ENCODE results near the gene SHE.
A peak's percentile ranks its signal among the peaks of the same experiment; 100 is the strongest.
"Not testable (repeated sequence)": the region's sequence is repeated elsewhere in the genome, so short reads cannot be mapped to it uniquely, and the experiment has no call there.

SHE gene

GRCh38 chr1:154502066-154502743, at the start of gene SHE, which contains the start of gene TDRD10:
Gene SHE, minus strand, starts transcription at chr1:154502412. Its CDS starts 386 bp downstream, at chr1:154502026.
Gene TDRD10, plus strand, starts transcription at chr1:154502219. Its CDS starts 4,685 bp downstream, at chr1:154506904.
- DNase-seq, result no peak

DNA sequence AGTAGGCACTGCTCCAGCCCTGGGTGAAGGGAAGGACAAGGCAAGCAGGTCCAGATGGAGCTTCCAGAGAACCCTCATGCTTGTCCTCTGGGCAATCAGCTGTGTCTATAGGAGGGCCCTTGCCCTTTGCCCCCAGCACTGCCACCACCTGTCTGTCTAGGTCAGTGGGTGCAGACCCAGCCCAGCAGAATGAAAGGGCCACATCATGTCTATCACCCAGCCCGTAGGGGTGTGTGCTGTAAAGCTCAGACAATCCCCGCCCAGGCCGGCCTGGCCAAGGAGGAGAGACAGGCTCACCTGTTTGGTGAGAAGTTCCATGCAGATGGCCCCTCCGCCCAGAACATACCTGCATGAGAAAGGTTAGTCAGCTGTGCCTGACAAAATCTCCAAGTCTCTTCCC, 49.3 kb upstream of the SHE start:
- no peak for DNase-seq

- no peak for DNase-seq
Observed at GRCh38 chr1:154550657-154551056, 48.4 kb upstream of the SHE start.

DNA sequence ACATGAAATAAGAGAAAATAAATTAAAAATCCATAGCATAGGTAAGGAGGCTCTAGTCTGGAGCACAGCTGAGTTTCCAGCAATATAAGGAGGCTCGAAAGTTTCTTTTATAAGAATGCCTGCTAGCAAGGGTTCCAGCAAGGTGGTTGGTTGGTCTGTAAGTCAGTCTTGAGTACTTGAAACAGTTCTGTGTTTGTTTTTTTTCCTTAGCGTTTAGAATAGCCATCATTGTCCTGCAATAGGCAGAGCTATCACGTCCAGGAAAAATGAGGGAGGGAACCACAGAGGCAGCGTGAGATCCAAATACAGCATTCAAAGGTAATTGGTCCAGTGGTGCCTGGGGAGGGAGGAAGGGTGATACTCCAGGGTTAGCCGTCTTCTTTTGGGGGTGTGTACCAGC, 47.9 kb upstream of the SHE start:
- no peak for DNase-seq

DNA sequence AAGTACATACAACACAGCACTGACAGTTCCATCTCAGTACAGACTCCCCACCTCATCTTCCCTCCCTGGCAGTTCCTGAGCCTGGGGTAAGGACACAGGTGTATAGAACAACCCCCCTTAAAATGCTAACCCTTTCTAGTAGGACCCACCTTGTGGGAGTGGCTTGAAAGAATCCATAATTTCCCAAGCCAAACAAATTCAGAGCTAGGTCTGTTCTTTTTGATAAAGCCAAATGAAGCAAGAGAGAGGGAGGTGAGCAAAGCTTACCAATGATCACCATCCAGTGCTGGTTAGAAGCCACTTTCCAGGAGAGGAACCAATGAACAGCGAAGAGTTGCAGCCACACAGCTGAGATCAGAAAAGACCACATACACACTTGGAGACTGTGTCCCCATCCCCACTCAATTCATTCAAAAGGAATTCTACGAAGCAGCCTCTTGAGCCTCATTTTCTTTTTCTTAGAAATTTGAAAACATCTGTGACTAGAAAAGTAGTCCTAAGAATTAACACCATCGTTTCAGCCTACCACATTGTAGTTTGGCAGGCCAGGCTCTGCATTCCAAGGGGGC, 47.1 kb upstream of the SHE start:
- no peak for DNase-seq

- DNase-seq, result no peak
Observed at GRCh38 chr1:154548028-154548427, 45.8 kb upstream of the SHE start.

DNA sequence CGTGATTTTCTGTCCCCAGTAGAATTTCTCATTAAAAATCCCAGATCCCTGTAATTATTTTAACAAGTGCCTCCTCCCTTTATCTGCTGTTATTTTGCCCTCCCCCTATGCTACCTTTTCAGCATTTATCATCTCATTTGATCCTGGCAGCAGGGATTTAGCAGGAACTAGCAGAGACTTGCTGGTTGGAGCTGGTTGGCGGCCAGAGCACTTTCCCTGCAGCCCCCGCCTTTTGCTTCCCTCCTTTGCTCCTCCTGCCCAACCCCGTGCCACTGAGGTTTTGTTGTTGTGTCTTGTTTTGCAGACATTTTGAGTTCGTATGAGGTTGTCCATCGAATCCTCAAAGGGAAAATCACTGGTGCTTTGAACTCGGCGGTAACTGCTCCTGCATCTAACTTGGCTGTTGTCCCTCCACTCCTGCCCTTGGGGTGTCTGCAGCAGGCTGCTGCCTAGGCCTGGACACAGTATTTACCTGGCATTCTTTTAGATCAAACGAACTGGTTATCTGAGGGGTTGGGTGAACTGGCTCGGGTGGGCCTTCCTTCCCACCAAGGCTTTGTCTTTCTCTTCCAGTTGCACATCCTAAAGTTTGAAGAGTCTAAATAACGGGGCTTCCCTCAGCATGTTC, 45.0 kb upstream of the SHE start:
- no peak for DNase-seq

DNA sequence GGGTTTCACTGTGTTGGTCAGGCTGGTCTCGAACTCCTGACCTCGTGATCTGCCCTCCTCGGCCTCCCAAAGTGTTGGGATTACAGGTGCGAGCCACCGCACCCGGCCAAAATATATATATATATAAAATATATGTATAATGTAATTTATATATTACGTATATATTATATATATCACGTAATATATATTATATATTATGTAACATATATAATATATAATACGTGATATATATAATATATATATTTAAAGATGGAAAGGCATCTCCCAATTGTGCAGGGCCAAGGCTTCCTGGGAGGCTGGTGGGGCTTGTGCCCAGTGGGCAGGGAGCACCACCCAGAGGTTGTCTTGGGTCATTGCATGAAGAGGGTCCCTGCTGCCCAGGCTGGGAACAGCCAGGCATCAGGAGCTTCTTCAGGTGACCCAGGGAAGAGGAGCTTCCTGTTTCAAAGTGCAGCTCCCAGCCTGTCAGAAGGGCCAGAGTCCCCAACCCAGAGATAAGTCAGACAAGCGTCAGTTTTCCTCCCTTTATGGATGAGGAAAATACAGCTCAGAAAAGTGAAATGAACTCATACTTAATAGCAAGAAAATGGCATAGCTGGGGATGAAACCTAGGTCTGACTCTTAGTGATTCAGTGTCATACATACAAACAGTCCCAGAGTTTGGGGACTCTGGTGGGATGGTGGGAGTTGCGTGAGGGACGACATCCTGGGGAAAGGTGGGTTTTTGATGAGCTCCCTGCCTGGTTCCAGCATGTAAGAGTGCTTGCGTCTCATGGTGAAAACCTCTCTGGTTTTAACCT, 44.3 kb upstream of the SHE start:
- no peak for DNase-seq

- DNase-seq, result no peak
Observed at GRCh38 chr1:154541231-154541630, 39.0 kb upstream of the SHE start.

DNA sequence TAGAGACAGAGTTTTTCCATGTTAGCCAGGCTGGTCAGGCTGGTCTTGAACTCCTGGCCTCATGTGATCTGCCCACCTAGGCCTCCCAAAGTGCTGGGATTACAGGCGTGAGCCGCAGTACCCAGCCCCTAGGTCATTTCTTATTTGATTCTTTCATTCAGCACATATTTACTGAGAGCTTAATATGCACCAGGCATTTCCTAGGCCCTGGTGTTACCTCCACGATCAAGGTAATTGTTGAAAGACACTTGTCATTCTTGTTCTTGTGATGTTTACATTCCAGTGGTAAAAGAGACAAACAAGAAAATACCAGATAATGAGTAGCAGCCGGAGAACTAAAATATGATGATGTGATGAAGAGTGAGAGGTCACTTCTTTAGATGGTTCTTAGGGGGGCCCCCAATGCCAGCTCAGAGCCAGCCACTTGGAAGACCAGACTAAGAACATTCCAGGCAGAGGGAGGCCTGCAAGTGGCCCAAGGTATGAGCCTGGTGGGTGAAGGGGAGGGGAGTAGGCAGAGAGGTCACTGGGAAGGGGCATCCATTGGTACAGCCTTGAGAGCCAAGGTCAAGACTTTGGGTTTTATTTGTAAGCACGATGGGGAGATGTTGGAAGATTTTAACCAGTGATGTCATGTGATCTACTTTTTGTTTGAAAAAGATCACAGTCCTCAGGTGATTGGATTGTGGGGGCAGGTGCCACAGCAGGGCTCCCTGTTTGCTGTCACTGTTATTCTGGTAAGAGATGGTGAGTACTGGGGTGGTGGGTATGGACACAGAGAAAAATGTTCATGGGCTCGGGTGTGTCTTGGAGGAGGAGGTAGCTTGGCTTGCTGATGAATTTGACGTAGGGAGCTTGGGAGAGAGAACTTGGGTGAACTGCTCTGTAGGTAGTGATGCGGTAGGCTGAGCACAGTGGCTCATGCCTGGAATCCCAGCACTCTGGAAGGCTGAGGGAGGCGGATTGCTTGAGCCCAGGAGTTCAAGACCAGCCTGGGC, 37.6 kb upstream of the SHE start:
- no peak for DNase-seq

DNA sequence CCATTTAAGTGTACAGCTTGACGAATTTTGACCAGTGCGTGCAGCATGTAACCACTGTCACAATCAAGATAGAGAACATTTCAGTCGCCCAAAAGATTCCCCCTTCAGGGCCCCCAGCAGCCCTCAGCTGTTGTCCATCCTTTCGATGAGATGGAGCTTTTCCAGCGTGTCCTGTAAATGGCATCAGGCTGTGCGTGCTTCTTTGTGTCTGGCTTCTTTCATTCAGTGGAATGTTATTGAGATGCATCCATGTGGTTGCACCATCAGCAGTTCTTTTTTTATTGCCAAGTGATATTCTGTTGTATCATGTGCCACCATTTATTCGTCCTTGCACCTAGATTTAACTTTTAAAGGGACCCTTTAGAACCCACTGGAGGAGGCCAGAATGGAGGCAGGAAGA, 34.4 kb upstream of the SHE start:
- no peak for DNase-seq

GRCh38 chr1:154533952-154534844, 32.0 kb upstream of the SHE start:
- DNase-seq, result peak; percentile 13

DNA sequence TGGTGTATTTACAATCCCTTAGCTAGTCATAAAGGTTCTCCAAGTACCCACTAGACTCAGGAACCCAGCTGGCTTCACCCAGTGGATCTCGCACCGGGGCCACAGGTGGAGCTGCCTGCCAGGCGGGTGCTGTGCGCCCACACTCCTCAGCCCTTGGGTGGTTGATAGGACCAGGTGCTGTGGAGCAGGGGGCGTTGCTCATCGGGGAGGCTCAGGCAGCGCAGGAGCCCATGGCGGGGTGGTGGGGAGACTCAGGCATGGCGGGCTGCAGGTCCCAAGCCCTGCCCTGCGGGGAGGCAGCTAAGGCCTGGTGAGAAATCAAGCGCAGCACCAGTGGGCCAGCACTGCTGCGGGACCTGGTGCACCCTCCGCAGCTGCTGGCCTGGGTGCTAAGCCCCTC, 29.7 kb upstream of the SHE start:
- DNase-seq, result not testable (repeated sequence)

GRCh38 chr1:154529308-154529707, 27.1 kb upstream of the SHE start:
- DNase-seq, result no peak

- DNase-seq, result no peak
Observed at GRCh38 chr1:154527192-154527591, 25.0 kb upstream of the SHE start.

GRCh38 chr1:154524881-154525280, 22.7 kb upstream of the SHE start:
- DNase-seq, result no peak

GRCh38 chr1:154521695-154522094, 19.5 kb upstream of the SHE start:
- no peak for DNase-seq

DNA sequence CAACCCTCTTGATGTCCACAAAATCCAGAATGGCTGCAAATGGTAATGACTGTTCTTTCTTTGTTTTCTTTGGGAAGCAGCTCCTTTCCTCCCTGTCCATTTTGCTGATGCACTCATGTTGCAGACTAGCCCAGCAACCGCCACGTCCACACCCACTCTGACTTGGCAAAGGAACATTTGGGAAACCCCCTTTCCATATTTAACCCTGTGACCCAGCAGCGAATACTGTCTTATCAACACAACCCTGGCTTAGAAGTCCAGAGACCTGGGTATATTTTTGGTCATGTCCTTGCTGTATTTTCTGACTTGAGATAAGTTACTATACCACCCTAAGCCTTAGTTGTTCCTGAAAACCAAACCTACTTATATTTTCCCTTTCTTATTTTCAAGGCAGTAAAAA, 18.1 kb upstream of the SHE start:
- DNase-seq, result no peak

GRCh38 chr1:154519591-154519991, 17.4 kb upstream of the SHE start:
- DNase-seq, result no peak

DNA sequence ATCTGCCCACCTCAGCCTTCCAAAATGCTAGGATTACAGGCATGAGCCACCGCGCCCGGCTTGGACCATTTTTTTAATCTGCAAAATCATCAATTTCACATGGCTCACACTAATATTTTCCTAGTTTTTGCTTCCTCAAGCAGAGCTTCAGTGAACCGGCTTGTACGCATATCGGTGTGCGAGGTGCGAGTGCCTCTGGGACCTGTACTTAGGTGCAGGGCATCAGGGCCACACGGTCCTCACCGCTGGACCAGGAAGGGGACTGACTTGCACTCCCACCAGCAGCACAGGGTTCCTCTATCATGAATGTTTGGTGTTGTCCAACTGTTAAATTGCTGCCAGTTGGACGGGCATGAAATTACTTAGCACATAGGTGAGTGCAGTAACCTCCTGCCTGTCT, 15.4 kb upstream of the SHE start:
- DNase-seq, result no peak

- no peak for DNase-seq
Observed at GRCh38 chr1:154514066-154514553, 11.9 kb upstream of the SHE start.
